ENCODE data around the gene GPHN. TPM values are rescaled to one million over a fixed set of nuclear protein-coding genes. Genes with fewer than 3 reads are reported as not detected.

GPHN gene
- total RNA-seq, 1 experiment from 2014 or later, result 4.1 TPM

GRCh38 chr14:67186172-67186768, 678.3 kb downstream of the GPHN start:
- no peak overlapping the region for H2AFZ ChIP-seq (ENCODE audit: low read length)
- no peaks in the 10 kb centered on the region for H3K36me3 ChIP-seq (ENCODE audit: insufficient read depth, low read length)
- no peak overlapping the region for H3K27ac ChIP-seq (ENCODE audit: low read length)
- no peaks in the 10 kb centered on the region for H3K27me3 ChIP-seq (ENCODE audit: low read length)
- no peak overlapping the region for H3K4me2 ChIP-seq (ENCODE audit: low read depth, low read length, poor library complexity, severe bottlenecking)
- no peak overlapping the region for H3K4me3 ChIP-seq (ENCODE audit: low read length)
- H4K20me1 ChIP-seq (ENCODE audit: insufficient read depth, low read depth, low read length), result no peaks in the 10 kb centered on the region
- H3K4me1 ChIP-seq (ENCODE audit: low read length), result peaks cover 5% of the 10 kb centered on the region; the same call in 1 of the 2 replicates
- no peak overlapping the region for H3K9ac ChIP-seq (ENCODE audit: low read length)
- no peaks in the 10 kb centered on the region for H3K79me2 ChIP-seq (ENCODE audit: low read length)
- H3K9me2 ChIP-seq (replicated peaks; ENCODE audit: insufficient read depth, low read length), result no peaks in the 10 kb centered on the region
- no peaks in the 10 kb centered on the region for H3K9me3 ChIP-seq (ENCODE audit: low read length)
- no peak for DNase-seq

- Histone ChIP-seq H3K9ac (ENCODE audit: low read length) (no peak overlapping the region), H3K9me2 (replicated peaks; ENCODE audit: insufficient read depth, low read length) (no peaks in the 10 kb centered on the region), H4K20me1 (ENCODE audit: insufficient read depth, low read depth, low read length) (no peaks in the 10 kb centered on the region), H3K9me3 (ENCODE audit: low read length) (no peaks in the 10 kb centered on the region), H3K27ac (ENCODE audit: low read length) (no peak overlapping the region), H3K4me2 (ENCODE audit: low read depth, low read length, poor library complexity, severe bottlenecking) (no peak overlapping the region), H3K36me3 (ENCODE audit: insufficient read depth, low read length) (no peaks in the 10 kb centered on the region), H3K79me2 (ENCODE audit: low read length) (no peaks in the 10 kb centered on the region), H3K4me3 (ENCODE audit: low read length) (no peak overlapping the region), H3K27me3 (ENCODE audit: low read length) (no peaks in the 10 kb centered on the region), H3K4me1 (ENCODE audit: low read length) (peaks cover 5% of the 10 kb centered on the region; the same call in 1 of the 2 replicates), H2AFZ (ENCODE audit: low read length) (no peak overlapping the region)
- DNase-seq, result peak; percentile 38
Observed at GRCh38 chr14:67186789-67187584, 679.0 kb downstream of the GPHN start.

- Histone ChIP-seq H3K4me3 (ENCODE audit: low read length) (no peak overlapping the region), H3K9ac (ENCODE audit: low read length) (no peak overlapping the region), H2AFZ (ENCODE audit: low read length) (no peak overlapping the region), H4K20me1 (ENCODE audit: insufficient read depth, low read depth, low read length) (no peaks in the 10 kb centered on the region), H3K4me1 (ENCODE audit: low read length) (peaks cover 5% of the 10 kb centered on the region; the same call in 1 of the 2 replicates), H3K9me3 (ENCODE audit: low read length) (no peaks in the 10 kb centered on the region), H3K9me2 (replicated peaks; ENCODE audit: insufficient read depth, low read length) (no peaks in the 10 kb centered on the region), H3K4me2 (ENCODE audit: low read depth, low read length, poor library complexity, severe bottlenecking) (no peak overlapping the region), H3K79me2 (ENCODE audit: low read length) (no peaks in the 10 kb centered on the region), H3K27ac (ENCODE audit: low read length) (no peak overlapping the region), H3K27me3 (ENCODE audit: low read length) (no peaks in the 10 kb centered on the region), H3K36me3 (ENCODE audit: insufficient read depth, low read length) (no peaks in the 10 kb centered on the region)
- peak; percentile 30 for DNase-seq
Observed at GRCh38 chr14:67187826-67188225, 679.9 kb downstream of the GPHN start.

- no peaks in the 10 kb centered on the region for H3K79me2 ChIP-seq (ENCODE audit: low read length)
- H3K9me3 ChIP-seq (ENCODE audit: low read length), result no peaks in the 10 kb centered on the region
- no peak overlapping the region for H3K4me3 ChIP-seq (ENCODE audit: low read length)
- H3K27ac ChIP-seq (ENCODE audit: low read length), result no peak overlapping the region
- no peak overlapping the region for H2AFZ ChIP-seq (ENCODE audit: low read length)
- no peaks in the 10 kb centered on the region for H3K9me2 ChIP-seq (replicated peaks; ENCODE audit: insufficient read depth, low read length)
- H3K27me3 ChIP-seq (ENCODE audit: low read length), result no peaks in the 10 kb centered on the region
- peaks cover 5% of the 10 kb centered on the region; the same call in 1 of the 2 replicates for H3K4me1 ChIP-seq (ENCODE audit: low read length)
- H4K20me1 ChIP-seq (ENCODE audit: insufficient read depth, low read depth, low read length), result no peaks in the 10 kb centered on the region
- H3K4me2 ChIP-seq (ENCODE audit: low read depth, low read length, poor library complexity, severe bottlenecking), result no peak overlapping the region
- DNase-seq, result peak; percentile 11
- no peak overlapping the region for H3K9ac ChIP-seq (ENCODE audit: low read length)
- H3K36me3 ChIP-seq (ENCODE audit: insufficient read depth, low read length), result no peaks in the 10 kb centered on the region
Observed at GRCh38 chr14:67188326-67188725, 680.4 kb downstream of the GPHN start.

- Histone ChIP-seq H3K27ac (ENCODE audit: low read length) (no peak overlapping the region), H3K36me3 (ENCODE audit: insufficient read depth, low read length) (no peaks in the 10 kb centered on the region), H2AFZ (ENCODE audit: low read length) (no peak overlapping the region), H3K9me3 (ENCODE audit: low read length) (no peaks in the 10 kb centered on the region), H3K27me3 (ENCODE audit: low read length) (no peaks in the 10 kb centered on the region), H4K20me1 (ENCODE audit: insufficient read depth, low read depth, low read length) (no peaks in the 10 kb centered on the region), H3K9me2 (replicated peaks; ENCODE audit: insufficient read depth, low read length) (no peaks in the 10 kb centered on the region), H3K4me2 (ENCODE audit: low read depth, low read length, poor library complexity, severe bottlenecking) (no peak overlapping the region), H3K4me1 (ENCODE audit: low read length) (peaks cover 5% of the 10 kb centered on the region; the same call in 1 of the 2 replicates), H3K79me2 (ENCODE audit: low read length) (no peaks in the 10 kb centered on the region), H3K9ac (ENCODE audit: low read length) (no peak overlapping the region), H3K4me3 (ENCODE audit: low read length) (no peak overlapping the region)
- peak; percentile 25 for DNase-seq
Observed at GRCh38 chr14:67191768-67192290, 683.9 kb downstream of the GPHN start.

GRCh38 chr14:67192366-67192765, 684.4 kb downstream of the GPHN start:
- Histone ChIP-seq H2AFZ (ENCODE audit: low read length) (no peak overlapping the region), H3K27ac (ENCODE audit: low read length) (no peak overlapping the region), H3K9me3 (ENCODE audit: low read length) (no peaks in the 10 kb centered on the region), H3K9ac (ENCODE audit: low read length) (no peak overlapping the region), H3K4me1 (ENCODE audit: low read length) (peaks cover 5% of the 10 kb centered on the region; the same call in 1 of the 2 replicates), H3K4me3 (ENCODE audit: low read length) (no peak overlapping the region), H3K9me2 (replicated peaks; ENCODE audit: insufficient read depth, low read length) (no peaks in the 10 kb centered on the region), H3K79me2 (ENCODE audit: low read length) (no peaks in the 10 kb centered on the region), H4K20me1 (ENCODE audit: insufficient read depth, low read depth, low read length) (no peaks in the 10 kb centered on the region), H3K4me2 (ENCODE audit: low read depth, low read length, poor library complexity, severe bottlenecking) (no peak overlapping the region), H3K36me3 (ENCODE audit: insufficient read depth, low read length) (no peaks in the 10 kb centered on the region), H3K27me3 (ENCODE audit: low read length) (no peaks in the 10 kb centered on the region)
- peak; percentile 29 for DNase-seq

- H3K4me2 ChIP-seq (ENCODE audit: low read depth, low read length, poor library complexity, severe bottlenecking), result no peak overlapping the region
- no peaks in the 10 kb centered on the region for H3K9me2 ChIP-seq (replicated peaks; ENCODE audit: insufficient read depth, low read length)
- H3K4me3 ChIP-seq (ENCODE audit: low read length), result no peak overlapping the region
- no peak overlapping the region for H2AFZ ChIP-seq (ENCODE audit: low read length)
- H3K27ac ChIP-seq (ENCODE audit: low read length), result no peak overlapping the region
- H3K9ac ChIP-seq (ENCODE audit: low read length), result no peak overlapping the region
- no peak for DNase-seq
- no peaks in the 10 kb centered on the region for H3K27me3 ChIP-seq (ENCODE audit: low read length)
- H3K36me3 ChIP-seq (ENCODE audit: insufficient read depth, low read length), result no peaks in the 10 kb centered on the region
- H3K9me3 ChIP-seq (ENCODE audit: low read length), result no peaks in the 10 kb centered on the region
- H3K4me1 ChIP-seq (ENCODE audit: low read length), result no peaks in the 10 kb centered on the region
- no peaks in the 10 kb centered on the region for H3K79me2 ChIP-seq (ENCODE audit: low read length)
- no peaks in the 10 kb centered on the region for H4K20me1 ChIP-seq (ENCODE audit: insufficient read depth, low read depth, low read length)
Observed at GRCh38 chr14:67195279-67195678, 687.3 kb downstream of the GPHN start.

- H4K20me1 ChIP-seq (ENCODE audit: insufficient read depth, low read depth, low read length), result no peaks in the 10 kb centered on the region
- H3K9ac ChIP-seq (ENCODE audit: low read length), result no peak overlapping the region
- H3K4me2 ChIP-seq (ENCODE audit: low read depth, low read length, poor library complexity, severe bottlenecking), result no peak overlapping the region
- H3K79me2 ChIP-seq (ENCODE audit: low read length), result no peaks in the 10 kb centered on the region
- no peaks in the 10 kb centered on the region for H3K9me3 ChIP-seq (ENCODE audit: low read length)
- no peaks in the 10 kb centered on the region for H3K9me2 ChIP-seq (replicated peaks; ENCODE audit: insufficient read depth, low read length)
- peak; percentile 15 for DNase-seq
- no peak overlapping the region for H3K27ac ChIP-seq (ENCODE audit: low read length)
- no peaks in the 10 kb centered on the region for H3K27me3 ChIP-seq (ENCODE audit: low read length)
- H3K4me3 ChIP-seq (ENCODE audit: low read length), result no peak overlapping the region
- no peak overlapping the region for H2AFZ ChIP-seq (ENCODE audit: low read length)
- H3K36me3 ChIP-seq (ENCODE audit: insufficient read depth, low read length), result no peaks in the 10 kb centered on the region
- no peaks in the 10 kb centered on the region for H3K4me1 ChIP-seq (ENCODE audit: low read length)
Observed at GRCh38 chr14:67199016-67199415, 691.1 kb downstream of the GPHN start.
